Psoas muscle (tissue), 8 donors: ENCODE results near the gene SMPDL3B. TPM values are rescaled to one million over a fixed set of nuclear protein-coding genes. Genes with fewer than 3 reads are reported as not detected.

Experiments
- ATAC-seq, 4 donors: fragments of 200-7000 bp; cut with Tn5 transposase; one replicate each; pipeline ENCODE4 v1.9.1; 2020; ENCODE audit warnings: moderate library complexity in 3 of 4, mild to moderate bottlenecking in 2 of 4
- DNase-seq, 2 donors: peaks; one replicate each; pipeline ENCODE4 v3.0.0-alpha.2; 2020
- H3K27ac ChIP-seq: fragments of 200-600 bp; one replicate; pipeline ENCODE4 v1.8.0; 2022
- H3K27me3 ChIP-seq, 3 donors: fragments of 200-600 bp in 1 of 3; one replicate each; pipeline versions ENCODE4 v1.6.1 to v1.8.0; 2013 to 2022; ENCODE audit warnings: low read length in 2 of 3, mild to moderate bottlenecking in 2 of 3, moderate library complexity in 1 of 3; ENCODE audit not compliant: insufficient read depth in 3 of 3
- H3K36me3 ChIP-seq, 2 donors: fragments of 200-600 bp in 1 of 2; one replicate each; pipeline versions ENCODE4 v1.6.1 to v1.8.0; 2013 to 2022; ENCODE audit warnings: low read depth in 1 of 2, mild to moderate bottlenecking in 1 of 2, moderate library complexity in 1 of 2; ENCODE audit not compliant: insufficient read depth in 1 of 2
- H3K4me1 ChIP-seq: fragments of 200-600 bp; one replicate; pipeline ENCODE4 v1.8.0; 2022
- H3K4me3 ChIP-seq: fragments of 200-600 bp; one replicate; pipeline ENCODE4 v1.8.0; 2022; ENCODE audit warnings: mild to moderate bottlenecking
- H3K9me3 ChIP-seq: fragments of 200-600 bp; one replicate; pipeline ENCODE4 v1.8.0; 2022
- WGBS, 3 donors: extraction: QIAGEN DNeasy Blood & Tissue Kit; methylation state at CpG; one replicate each; pipeline versions ENCODE4 v1.1.6 to v1.1.7; 2013; 5-methylcytosine and 5-hydroxymethylcytosine counted together
- intact Hi-C, 2 donors: fragments of 100-400 bp; cut with DNase I; formaldehyde crosslinking; loops; one replicate each; pipeline versions ENCODE4 v1.11.0 to v1.14.2; 2022
- polyA plus RNA-seq, 3 donors: library from polyadenylated mRNA; stranded (reverse); fragments of 200-250 nt; gene quantifications; one replicate each; pipeline ENCODE4 v1.2.3, GENCODE V29; 2013
- total RNA-seq, 4 donors: library from RNA; stranded (reverse); fragmentation: NEBNext Ultra II Directional in 2 of 4; extraction: Animal tissue kit (Norgen Biotek cat#: 25700) in 2 of 4; gene quantifications; one replicate each; pipeline versions ENCODE4 v1.2.1 to v1.2.4, GENCODE V29; 2021 to 2023
- TF ChIP-seq, protein P1 (sequence below): fragments of 200-600 bp; IDR thresholded peaks from one replicate; pipeline ENCODE4 v1.8.0; 2022; ENCODE audit warnings: antibody characterized with exemption
- donor health status: healthy with polysubstance abuse.
- donor health status: DM: no; HTN: no; CAD: no; lungs with moderate emphysema.
- donor health status: Bipolar disorder and iron deficiency.
- donor health status: healthy.
- donor health status: DM: yes; HTN: yes; CAD: no.
- donor health status: DM: no; HTN: no; CAD: no.
- donor health status: DM: no; HTN: no; CAD: no.
- donor health status: DM: yes; HTN: yes; CAD: no.

SMPDL3B gene
- total and polyA plus RNA-seq, 7 donors = 0.03 to 0.05 TPM; not detected in 5

- DNase-seq = no peak
- WGBS, 3 donors = 82 to 84% (median 84%) methylated on average over 12 of the region's 12 CpGs
- Histone ChIP-seq H3K27me3 (no peaks in the 10 kb centered on the region), H3K36me3 (no peaks in the 10 kb centered on the region), H3K9me3 (no peaks in the 10 kb centered on the region), H3K27ac (no peak overlapping the region), H3K4me1 (no peaks in the 10 kb centered on the region), H3K4me3 (no peak overlapping the region)
- no peak for ATAC-seq
- TF ChIP-seq, protein P1, sequence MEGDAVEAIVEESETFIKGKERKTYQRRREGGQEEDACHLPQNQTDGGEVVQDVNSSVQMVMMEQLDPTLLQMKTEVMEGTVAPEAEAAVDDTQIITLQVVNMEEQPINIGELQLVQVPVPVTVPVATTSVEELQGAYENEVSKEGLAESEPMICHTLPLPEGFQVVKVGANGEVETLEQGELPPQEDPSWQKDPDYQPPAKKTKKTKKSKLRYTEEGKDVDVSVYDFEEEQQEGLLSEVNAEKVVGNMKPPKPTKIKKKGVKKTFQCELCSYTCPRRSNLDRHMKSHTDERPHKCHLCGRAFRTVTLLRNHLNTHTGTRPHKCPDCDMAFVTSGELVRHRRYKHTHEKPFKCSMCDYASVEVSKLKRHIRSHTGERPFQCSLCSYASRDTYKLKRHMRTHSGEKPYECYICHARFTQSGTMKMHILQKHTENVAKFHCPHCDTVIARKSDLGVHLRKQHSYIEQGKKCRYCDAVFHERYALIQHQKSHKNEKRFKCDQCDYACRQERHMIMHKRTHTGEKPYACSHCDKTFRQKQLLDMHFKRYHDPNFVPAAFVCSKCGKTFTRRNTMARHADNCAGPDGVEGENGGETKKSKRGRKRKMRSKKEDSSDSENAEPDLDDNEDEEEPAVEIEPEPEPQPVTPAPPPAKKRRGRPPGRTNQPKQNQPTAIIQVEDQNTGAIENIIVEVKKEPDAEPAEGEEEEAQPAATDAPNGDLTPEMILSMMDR = no peak
- intact Hi-C loops = no loop called here
Measured at GRCh38 chr1:27941671-27942540, 7.1 kb downstream of the SMPDL3B start.

DNA sequence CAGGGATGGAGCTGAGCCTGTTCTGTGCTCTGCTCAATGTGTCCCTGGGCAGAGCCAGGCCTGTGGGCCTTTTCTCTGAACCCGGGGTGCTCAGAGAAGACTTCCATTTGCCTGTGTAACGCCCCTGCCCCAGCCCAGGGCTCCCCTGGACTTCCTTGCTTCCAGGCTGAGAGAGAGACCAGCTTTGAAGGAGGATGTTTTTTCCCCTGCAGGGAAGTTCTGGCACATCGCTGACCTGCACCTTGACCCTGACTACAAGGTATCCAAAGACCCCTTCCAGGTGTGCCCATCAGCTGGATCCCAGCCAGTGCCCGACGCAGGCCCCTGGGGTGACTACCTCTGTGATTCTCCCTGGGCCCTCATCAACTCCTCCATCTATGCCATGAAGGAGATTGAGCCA lies 10.2 kb downstream of the SMPDL3B start:
- Histone ChIP-seq H3K4me3 (no peak overlapping the region), H3K27me3 (no peaks in the 10 kb centered on the region), H3K27ac (no peak overlapping the region), H3K9me3 (no peaks in the 10 kb centered on the region), H3K4me1 (no peaks in the 10 kb centered on the region), H3K36me3 (no peaks in the 10 kb centered on the region)
- no peak for DNase-seq
- TF ChIP-seq, protein P1 = no peak
- 76 to 81% (median 76%) methylated on average over 5 of the region's 5 CpGs for WGBS, 3 donors
- intact Hi-C loops = no loop called here
- no peak for ATAC-seq

DNA sequence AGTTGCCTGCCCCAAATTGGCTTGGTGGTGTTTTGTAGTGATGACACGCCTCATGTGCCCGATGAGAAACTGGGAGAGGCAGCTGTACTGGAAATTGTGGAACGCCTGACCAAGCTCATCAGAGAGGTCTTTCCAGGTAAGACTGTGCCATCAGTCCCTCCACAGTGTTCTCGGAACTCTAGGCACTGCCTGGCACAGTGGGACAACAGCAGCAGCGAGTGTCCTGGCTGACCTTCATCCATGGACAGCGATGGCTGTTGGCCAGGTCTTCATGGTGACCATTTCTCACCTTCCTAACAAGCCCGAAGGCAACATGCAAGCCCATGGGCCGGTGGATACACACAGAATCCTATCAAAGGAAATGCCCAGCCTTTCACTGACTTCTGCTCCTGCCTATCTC lies 14.2 kb downstream of the SMPDL3B start:
- TF ChIP-seq, protein P1 = no peak
- Histone ChIP-seq H3K9me3 (no peaks in the 10 kb centered on the region), H3K36me3 (no peaks in the 10 kb centered on the region), H3K27me3 (no peaks in the 10 kb centered on the region), H3K4me3 (no peak overlapping the region), H3K27ac (no peak overlapping the region), H3K4me1 (no peaks in the 10 kb centered on the region)
- DNase-seq (no peak), ATAC-seq (no peak)
- intact Hi-C loops = no loop called here
- 47 to 59% (median 53%) methylated on average over 8 of the region's 8 CpGs for WGBS, 3 donors

- ATAC-seq (no peak), DNase-seq (no peak)
- Histone ChIP-seq H3K36me3 (no peaks in the 10 kb centered on the region), H3K27ac (no peak overlapping the region), H3K9me3 (no peaks in the 10 kb centered on the region), H3K27me3 (no peaks in the 10 kb centered on the region), H3K4me3 (no peak overlapping the region), H3K4me1 (no peaks in the 10 kb centered on the region)
- TF ChIP-seq, protein P1 = no peak
- intact Hi-C loops = no loop called here
- 40 to 74% (median 53%) methylated on average over 3 of the region's 3 CpGs for WGBS, 3 donors
Measured at GRCh38 chr1:27951396-27951795, 16.6 kb downstream of the SMPDL3B start.

DNA sequence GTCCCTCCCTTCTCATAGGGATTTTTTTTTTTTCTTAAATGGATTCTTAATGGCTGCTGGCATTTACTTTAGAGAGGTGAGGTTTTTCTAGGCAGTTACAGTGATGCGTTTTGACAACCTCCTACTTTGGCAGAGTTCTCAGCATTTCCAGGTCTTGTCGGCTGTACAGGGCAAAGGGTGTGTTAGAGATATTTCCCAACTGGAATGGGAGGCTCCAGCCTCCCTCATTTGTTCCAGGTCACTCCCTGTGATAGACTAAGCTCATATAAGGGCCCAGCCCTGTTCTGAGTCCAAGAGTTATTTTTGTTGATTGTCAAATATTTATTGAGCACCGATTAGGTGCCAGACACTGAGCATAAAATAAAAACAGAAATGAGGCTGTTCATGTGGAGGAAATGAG lies 17.3 kb downstream of the SMPDL3B start:
- Histone ChIP-seq H3K4me3 (no peak overlapping the region), H3K4me1 (no peaks in the 10 kb centered on the region), H3K27me3 (no peaks in the 10 kb centered on the region), H3K9me3 (no peaks in the 10 kb centered on the region), H3K27ac (no peak overlapping the region), H3K36me3 (no peaks in the 10 kb centered on the region)
- intact Hi-C loops = no loop called here
- WGBS, 3 donors = 62 to 85% (median 81%) methylated on average over 3 of the region's 3 CpGs
- TF ChIP-seq, protein P1 = no peak
- DNase-seq = no peak
- no peak for ATAC-seq
